ENCODE data around the gene MLN.

The MLN gene, protein sequence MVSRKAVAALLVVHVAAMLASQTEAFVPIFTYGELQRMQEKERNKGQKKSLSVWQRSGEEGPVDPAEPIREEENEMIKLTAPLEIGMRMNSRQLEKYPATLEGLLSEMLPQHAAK

DNA sequence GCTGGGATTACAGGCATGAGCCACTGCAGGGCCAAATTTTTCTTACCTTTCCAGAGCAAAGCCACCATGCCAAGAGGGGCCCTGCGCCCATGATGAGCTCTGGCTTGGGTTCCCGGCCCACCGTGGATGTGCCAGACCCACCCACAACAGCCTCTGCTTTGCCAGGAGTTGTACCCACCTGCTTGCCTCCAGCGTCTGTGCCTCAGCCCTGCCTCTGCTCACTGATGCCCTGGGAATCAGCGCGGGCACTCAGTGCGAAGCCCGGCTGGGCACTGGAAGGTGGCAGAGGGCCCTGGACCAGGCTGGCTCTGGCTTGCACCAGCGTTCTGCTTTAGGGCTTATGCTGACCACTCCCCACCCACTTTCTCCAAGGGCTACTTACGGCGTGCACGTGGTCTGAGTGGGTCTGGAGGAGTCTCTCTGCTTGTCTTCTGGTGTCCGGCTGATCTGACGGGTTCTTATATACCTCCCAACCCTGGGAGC is at the start of gene MLN:
Gene MLN, minus strand, starts transcription at position 433 of the 483 bp plus-strand sequence. CDS start 2,840 bp downstream, outside the sequence.
- no peak for DNase-seq (ENCODE audit: low read depth in 2 of 2)

DNA sequence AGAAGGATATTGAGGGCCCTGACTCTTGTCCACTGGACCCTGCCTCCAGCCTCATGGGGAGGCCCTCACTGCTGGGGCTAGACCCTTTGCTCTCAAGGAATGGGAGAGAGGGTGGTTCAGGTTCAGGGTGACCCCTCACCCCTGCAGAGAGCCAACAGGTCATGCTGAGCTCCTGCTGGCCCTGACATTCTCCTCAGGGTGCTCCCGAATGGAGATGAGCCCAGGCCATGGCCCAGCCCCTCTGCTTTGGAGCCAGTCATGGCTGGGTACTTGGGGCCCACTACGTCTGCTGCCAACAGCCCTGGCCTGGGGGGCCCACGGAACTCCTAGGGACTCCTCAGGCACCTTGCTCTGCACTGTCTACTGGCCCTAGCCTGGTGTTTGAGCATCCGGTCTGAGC is 49.2 kb upstream of the MLN start:
- DNase-seq (ENCODE audit: low read depth in 2 of 2) = no peak

DNA sequence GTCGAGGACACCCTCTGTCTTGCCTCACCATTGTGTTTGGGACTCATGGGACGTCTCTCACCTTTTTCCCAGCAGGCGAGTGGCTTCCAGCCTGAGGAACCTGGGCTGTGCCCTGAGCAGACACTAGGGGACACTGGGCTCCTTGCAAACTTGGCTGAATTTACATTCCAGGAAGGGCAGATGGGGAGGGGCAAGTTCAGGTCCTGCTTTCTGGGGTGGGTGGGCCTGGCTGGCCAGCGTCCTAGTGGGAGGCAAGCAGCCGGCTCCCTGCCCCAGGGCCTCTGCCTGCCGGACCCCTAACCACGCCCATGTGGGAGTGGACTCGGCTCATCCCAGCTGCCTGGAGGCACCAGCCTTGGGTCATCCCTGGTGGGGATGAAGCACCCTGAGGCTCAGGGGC is 48.2 kb upstream of the MLN start:
- DNase-seq (ENCODE audit: low read depth in 2 of 2) = no peak

DNA sequence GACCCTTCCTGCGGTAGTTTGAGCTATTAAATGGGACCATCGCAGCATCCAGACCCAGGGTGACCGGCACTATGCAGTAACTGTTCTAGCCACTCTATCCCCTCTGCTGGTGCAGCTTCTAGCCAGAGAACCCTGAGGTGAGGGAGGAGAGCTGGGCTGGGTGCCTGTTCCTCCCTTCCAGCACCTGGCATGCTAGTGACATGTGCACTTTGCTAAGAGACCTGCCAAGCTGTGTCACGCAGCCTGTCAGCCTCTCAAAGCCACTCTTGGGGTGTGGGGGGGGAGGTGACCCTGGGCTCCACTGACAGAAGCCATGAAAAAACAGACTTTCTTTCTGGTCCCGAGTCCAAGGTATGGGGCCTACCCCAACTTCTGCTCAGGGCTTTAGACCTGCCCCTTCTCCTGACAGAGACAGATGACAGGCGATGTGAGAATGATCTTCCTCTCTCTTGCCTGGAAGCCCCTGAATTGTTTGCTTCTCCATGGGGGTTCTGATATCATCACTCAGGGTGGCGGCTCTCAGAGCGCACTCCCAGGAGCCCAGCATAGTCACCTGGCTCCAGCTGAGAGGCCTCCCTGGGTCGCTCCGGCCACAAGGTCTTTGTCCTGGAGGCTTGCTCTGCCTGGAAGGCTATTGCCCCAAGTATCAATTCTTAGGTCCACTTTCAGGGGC is 47.2 kb upstream of the MLN start:
- no peak for DNase-seq (ENCODE audit: low read depth in 2 of 2)

DNA sequence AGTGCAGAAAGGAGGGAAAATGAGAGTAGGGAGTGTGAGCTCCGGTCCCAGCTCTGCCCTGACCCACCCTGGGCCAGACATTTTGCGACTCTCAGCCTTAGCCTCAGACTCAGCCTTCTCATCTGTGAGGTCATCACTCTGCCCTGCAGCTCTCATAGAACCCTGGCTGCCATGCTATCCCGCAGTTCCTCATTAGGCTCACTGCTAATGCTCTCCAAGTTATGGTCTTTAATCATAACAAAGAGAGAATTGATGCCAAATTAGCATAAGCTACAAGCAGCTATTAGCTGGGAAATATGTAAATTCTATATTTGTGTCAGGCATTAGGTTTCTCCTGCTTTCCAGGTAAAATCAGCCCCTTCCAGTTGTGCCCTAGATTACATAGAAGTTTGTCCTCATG is 46.5 kb upstream of the MLN start:
- no peak for DNase-seq (ENCODE audit: low read depth in 2 of 2)

DNA sequence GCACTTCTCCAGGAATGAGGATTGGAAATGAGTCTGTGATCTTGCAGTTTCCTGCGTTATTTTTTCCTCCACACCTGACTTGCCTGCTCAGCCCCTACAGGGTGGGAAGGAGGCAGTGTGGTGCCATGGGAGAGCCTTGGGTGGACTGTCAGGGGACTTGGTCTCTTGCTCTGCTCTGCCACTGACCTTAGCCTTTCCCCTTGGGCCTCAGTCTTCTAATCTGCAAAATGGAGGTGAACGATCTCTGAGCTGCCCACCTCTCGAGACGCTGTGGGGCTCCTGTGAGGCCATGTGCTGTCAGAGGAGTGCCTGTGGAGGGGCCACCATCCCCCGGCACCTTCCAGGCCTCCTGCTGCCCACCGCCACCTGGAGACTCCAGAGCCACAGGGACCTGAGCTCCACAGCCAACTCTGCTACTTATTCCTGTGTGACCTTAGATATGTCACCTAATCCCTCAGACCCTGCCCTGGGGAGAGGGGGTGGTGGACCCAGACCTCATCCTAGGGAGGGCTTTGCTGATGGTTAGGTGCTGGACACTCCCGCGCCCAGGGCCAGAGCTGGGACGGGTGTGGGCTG is 45.8 kb upstream of the MLN start:
- DNase-seq (ENCODE audit: low read depth in 2 of 2) = no peak

DNA sequence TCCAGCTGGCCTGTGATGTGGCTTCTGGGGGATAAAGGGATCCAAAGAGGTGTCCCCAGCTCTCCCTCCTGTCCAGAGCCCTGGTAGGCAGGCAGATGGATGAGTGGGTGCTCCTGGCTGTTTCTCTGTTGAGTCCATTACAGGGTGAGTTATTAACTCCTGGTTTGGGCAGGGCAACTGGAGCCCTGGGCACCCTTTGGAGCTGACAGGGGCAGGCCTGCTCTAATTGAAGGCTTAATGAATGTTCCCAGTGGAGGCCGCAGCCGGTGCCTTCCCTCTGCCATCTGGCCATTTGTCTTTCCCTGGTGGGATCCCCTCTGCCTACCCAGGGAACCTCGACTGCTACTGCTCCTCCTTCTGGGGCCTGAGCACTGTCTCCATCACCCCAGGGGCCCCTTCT is 44.7 kb upstream of the MLN start:
- no peak for DNase-seq (ENCODE audit: low read depth in 2 of 2)

DNA sequence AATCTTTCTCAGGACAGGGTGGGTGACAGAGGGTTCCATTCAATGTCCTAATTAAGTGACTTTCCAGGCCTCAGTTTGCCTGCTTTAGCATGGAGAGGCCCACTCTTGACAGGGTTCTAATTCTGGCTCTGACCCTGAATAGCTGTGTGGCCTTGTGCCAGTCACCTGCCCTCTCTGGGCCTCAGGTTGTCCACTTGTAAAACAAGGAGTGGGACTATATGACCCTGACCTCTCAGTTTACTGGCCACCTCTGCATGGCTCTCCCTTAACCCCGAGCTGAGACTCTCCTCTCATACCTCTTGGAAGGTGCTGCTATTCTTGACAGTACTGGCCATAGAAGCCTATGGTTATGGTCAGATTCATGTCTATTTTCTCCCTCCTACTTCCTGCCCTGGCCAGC is 44.1 kb upstream of the MLN start:
- DNase-seq (ENCODE audit: low read depth in 2 of 2) = no peak

DNA sequence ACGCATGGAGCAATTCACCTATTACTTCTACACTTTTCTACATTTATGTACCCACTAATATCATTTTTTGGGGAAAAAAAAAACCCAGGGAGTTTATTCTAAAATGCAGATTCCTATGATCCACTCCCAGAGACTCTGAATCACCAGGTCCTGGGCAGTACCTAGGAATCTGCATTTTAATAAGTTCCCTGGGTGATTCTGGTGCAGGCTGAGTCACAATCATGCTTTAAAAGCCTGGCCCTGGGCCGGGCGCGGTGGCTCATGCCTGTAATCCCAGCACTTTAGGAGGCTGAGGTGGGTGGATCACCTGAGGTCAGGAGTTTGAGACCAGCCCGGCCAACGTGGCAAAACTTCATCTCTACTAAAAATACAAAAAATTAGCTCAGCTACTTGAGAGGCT is 43.3 kb upstream of the MLN start:
- no peak for DNase-seq (ENCODE audit: low read depth in 2 of 2)

DNA sequence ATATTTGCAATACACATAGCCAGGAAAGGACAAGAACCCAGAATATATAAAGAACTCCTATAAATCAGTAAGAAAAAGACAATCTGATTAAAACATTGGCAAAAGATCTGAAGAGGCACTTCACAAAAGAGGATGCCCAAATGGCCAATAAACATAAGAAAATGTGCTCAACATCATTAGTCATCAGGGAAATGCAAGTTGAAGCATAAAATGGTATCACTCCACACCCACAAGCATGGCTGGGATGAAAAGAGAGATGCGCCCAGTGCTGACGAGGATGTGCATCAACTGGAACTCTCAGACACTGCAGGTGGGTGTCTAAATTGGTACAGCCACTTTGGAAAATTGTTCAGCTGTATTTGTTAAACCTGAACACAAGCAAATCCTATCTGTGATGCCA is 42.4 kb upstream of the MLN start:
- no peak for DNase-seq (ENCODE audit: low read depth in 2 of 2)

DNA sequence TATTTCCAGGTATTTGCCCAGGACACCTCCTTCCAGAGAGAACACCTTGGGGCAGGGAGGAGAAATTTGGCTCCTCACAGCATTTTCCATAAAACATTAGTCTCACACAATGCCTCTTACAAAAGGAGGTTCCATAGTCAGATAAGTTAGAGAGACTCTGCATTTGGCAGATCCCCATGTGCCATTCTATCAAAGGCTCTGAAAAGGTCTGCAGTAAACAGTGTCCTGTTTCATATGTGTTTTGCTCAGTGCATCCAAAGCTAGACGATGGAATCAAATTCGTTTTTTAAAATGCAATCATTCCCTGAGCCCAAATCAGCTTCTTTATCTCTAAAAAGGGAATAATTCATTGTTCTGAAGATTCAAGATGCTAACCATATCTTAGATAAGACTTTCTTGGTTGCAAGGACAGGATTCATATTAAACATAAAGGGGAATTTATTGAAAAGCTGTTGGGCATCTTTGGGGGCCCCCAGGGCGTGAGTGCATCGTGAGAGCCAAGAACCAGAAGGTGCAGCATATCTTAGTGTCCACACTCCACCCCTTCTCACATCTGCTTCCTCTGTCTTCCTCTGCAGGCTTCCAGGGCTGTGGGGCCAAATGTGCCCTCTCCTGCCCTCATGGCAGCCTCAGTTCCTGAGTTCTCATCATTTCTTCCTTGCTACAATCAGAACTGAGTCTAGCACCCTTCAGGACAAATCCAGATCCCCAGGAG is 41.4 kb upstream of the MLN start:
- DNase-seq (ENCODE audit: low read depth in 2 of 2) = no peak

DNA sequence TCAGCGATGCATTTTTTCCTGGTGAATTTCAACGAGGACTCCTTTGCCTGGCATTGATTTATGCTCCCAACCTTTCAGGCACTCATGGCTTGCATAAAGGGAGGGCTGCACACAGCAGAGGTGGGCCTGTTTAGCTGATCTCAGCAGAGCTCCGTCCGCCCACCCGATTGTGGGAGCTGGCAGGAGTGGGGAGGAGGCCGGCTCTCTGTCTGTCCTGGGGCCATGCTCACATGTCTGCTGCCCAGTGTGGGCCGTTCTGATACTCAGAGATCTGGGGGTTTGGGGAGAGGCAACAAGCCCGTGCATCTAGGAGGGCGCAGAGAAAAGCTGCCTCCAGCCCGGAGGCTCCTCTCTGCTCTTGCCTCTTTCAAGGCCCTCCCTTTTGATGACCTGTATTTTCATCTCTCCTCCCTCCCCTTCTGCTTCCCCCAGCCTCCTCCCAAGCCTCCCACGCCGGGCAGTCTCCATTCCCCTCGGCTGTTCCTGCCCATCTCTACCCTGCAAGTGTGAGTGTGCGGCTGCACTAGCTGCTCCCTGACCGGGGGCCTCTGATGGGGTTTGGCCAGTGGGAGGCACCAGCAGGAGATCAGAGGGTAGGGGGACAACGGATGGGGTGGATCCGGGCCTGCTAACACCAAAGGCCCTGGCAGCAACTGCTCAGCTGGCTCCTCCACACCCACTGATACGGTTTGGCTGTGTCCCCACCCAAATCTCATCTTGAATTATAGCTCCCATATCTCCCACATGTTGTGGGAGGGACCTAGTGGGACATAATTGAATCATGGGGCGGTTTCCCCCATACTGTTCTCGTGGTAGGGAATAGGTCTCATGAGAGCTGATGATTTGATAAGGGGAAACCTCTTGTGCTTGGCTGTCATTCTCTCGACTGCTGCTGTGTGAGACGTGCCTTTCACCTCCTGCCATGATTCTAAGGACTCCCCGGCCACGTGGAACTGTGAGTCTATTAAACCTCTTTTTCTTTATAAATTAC is 39.6 kb upstream of the MLN start:
- no peak for DNase-seq (ENCODE audit: low read depth in 2 of 2)

DNA sequence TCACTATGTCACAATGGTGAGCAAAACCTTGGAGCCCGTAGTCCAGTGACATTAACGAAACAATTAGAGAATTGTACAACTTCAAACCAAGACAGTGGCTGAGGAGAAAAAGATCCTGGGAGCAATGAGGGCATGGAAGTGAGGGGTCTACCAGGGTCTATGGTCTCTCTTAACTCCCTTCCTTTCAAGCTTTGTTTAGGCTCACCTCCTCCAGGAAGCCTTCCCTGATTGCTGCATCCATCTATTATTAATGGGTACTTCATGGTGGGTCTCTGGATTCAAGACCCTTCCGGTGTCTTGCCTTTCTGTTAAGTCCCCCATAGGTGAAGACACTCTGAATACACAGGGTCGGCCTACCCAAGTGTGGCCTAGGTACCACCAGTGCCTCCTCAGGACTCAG is 38.1 kb upstream of the MLN start:
- no peak for DNase-seq (ENCODE audit: low read depth in 2 of 2)

DNA sequence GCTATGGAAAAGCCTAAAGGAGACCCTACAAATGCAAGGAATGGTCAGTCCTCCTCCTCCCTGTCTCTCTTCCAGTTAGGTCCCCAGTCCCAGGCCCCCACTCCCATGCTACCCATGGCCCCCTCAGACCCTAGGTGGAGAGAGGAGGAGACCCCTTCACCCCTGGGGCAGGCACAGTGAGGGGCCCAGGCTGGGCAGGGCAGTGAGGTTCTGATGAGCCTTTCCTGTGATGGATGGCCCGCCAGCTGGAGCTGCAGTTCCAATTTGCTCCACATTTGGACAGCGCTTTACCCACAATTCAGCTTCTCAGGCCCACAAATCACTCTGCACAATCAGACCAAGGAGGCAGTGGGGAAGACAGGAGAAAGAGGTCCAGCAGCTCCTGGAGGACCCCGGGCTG is 37.3 kb upstream of the MLN start:
- no peak for DNase-seq (ENCODE audit: low read depth in 2 of 2)

DNA sequence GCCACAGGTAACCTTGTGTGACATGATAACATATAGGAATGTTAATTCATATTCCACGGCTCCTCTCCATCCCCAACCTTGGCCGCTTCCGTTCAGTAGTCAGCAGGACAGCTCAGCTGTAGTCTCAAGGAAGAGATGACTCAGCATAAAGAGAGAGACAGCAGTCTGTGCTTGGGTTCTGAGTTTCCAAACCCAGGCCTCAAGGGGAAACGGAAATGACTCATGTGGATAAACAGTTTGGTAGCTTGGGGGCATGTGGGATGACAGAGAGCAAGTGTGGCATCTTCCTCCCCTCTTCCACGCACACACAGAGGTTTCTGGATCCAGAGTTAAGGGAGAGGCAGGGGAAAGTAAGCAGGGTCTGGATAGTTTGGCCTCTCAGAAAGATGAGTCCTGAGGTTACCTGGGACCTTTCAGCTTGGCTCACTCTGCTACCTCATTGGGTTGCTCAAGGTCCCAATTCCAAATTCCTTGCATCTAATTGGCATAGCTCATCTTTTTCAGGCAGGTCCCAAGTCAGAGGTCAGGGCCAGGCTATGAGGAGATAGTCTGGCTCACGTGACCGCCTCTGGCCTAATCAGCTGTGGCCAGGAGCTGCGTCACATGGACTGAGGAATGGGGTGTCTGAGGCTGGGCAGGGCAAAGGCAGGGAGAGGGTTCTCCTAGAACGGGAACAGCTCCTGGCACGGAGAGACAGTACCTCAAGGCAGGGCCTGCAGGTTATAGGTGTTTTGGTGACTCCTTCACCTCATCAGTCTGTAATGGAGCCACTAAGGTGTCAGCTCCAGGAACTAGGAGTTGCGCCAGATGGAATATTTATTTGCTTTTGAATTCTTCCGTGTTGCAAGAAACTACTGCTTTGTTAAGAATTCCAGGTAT is 36.5 kb upstream of the MLN start:
- DNase-seq (ENCODE audit: low read depth in 2 of 2) = peak in 1 of 2 donors; percentile 5

DNA sequence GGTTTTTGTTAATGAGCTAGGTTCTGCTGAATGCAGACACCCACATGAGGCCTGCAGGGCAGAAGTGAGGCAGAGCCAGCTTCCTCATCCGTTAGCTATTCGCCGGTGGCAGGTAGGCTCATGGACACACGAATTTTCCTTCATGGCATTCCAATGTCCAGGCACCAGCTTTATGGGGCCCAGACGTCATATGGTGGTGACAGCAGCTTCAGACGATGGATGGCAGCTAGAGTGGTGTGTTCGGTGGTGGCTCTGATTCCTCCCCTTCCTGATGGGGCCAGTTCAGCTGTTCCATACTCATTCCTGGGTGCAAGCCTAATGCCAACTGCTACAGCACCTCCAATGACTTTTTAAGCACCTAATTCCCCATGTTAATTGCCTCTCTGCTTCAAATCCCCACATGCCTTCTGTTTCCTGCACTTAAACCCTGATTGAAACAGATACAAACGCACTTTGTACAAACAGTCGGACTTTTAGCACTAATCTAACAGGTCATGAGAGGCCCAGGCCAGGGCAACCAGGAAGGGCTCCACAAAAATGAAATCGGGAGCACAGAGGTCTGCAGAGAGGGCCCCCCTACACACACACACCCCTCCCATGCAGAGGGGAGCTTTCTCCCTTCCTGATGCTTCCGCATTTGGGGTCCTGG is 35.7 kb upstream of the MLN start:
- no peak for DNase-seq (ENCODE audit: low read depth in 2 of 2)

DNA sequence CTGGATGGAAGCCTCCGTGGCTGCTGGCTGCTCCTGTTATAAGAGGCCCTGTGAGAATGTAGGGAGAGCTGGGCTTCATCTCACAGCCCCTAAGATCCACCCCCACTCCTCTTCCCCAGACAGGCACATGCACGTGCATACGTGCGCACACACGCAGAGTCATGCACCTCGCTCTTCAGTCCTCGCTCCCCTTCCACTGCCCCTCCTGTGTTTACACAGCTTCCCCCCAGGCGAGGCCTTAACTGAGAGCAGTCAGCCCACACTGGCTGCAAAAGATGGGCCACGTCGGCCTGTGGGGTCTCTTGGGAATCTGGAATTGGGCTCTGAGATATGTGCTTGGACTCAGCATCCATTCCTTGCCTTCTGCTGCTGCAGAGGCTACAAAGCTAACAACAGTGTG is 35.2 kb upstream of the MLN start:
- no peak for DNase-seq (ENCODE audit: low read depth in 2 of 2)

DNA sequence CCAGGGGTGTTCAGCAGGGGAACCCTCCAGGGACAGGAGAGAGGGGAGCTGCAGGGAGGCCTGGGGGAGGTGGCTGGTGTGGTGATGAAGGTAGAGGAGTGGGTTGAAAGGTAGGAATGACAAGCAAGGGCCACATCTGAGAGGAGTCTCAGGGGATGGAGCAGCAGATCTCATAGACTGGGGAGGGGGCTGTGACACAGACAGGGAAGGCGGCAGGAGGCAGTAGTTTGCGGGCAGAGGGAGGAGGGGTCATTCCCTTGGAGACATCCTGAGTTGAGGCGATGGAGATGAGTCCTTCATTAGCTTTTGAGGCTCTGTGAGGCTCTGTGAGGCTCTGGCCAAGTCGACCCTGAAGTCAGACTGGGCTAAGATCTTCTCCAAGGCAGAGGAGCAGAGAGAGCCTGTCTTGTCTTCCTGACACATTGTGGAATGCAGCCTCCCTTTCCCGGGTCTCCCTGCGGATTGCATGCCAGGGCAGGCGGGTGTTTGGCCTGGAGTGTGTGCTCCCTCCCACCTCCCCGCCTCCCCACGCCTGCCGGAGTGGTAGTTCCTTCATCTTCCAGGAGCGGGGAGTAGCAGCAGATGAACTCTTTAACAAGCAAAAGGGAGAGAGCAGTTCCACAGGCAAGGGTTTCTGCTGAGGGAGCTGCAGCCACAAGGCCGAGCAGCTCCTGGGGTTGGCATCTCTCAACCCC is 34.3 kb upstream of the MLN start:
- no peak for DNase-seq (ENCODE audit: low read depth in 2 of 2)

DNA sequence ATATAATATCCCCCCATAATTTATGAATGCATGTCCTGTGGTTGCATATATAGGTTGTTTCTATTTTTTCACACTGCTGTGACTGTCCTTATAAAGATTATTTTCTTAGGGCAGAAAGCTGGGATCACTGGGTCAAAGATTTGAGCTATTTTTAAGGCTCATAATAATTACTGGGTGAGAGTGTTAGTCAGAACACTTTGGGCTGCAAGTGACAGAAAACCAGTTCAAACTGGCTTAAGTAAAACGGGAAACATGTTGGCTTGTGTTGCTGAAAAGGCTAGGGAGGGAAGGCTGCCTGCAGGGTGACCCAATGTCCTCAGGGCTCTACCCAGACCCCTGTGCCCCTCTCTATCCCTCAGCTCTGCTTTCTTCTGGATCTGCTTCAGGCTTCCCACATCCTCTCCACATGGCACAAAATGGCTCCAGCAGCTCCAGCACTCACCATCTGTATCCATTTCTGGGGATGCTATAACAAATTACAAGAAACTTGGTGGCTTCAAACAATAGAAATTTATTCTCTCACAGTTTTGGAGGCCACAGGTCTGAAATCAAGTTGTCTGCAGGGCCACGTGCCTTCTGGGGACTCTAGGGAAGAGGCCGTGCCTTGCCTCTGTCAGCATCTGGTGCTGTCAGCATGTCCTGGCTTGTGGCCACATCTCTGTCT is 33.1 kb upstream of the MLN start:
- no peak for DNase-seq (ENCODE audit: low read depth in 2 of 2)

Data from stimulated activated CD8-positive, alpha-beta memory T cell treated with anti-CD3 and anti-CD28 coated beads, Interleukin-2, amount 100 ng/mL, for 48 hours (primary cell).